Stomach (tissue), 4 donors: ENCODE results near the gene FAM241B.

Source experiments
- CTCF ChIP-seq, 7 experiments: fragments of 450-650 bp in 4 of 7; fragments of 200-600 bp in 3 of 7; sonication (generic) in 3 of 7; IDR thresholded peaks; one replicate each; pipeline ENCODE4 v1.5.1; 2016 to 2019; ENCODE audit warnings: antibody characterized with exemption in 7 of 7, control low read depth in 2 of 7, mild to moderate bottlenecking in 1 of 7
- EP300 ChIP-seq: sonication (generic); formaldehyde crosslinking; IDR thresholded peaks from one replicate; pipeline ENCODE4 v1.6.1; 2017; ENCODE audit warnings: antibody characterized with exemption
- POLR2A ChIP-seq, 4 donors: fragments of 450-650 bp; IDR thresholded peaks; one replicate each; pipeline ENCODE4 v1.6.1; 2016; ENCODE audit warnings: antibody characterized with exemption in 4 of 4, control low read depth in 2 of 4, mild to moderate bottlenecking in 1 of 4, moderate library complexity in 1 of 4
- POLR2AphosphoS5 ChIP-seq, 3 donors: sonication (generic); formaldehyde crosslinking; IDR thresholded peaks; one replicate each; pipeline ENCODE4 v1.6.1; 2016; ENCODE audit warnings: antibody characterized with exemption in 3 of 3

DNA sequence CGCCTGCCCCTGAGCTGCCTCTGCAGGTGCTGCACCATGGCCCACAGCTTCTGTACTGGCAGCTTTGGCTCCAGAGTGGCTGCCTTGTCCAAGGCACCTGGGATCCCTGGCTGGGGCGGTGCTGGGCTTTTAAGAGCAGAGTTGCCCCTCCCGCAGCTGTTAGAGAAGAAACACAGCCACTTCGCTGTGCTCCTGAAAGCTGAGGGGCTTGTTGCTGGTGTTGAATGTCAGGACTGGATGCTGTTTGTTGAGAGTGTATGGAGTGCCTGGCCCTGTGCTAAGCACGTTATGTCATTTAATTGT lies 6.2 kb downstream of the FAM241B start:
- TF ChIP-seq POLR2A (IDR thresholded peaks at IDR 0.05), result no peak
- TF ChIP-seq CTCF (IDR thresholded peaks at IDR 0.05), result no peak
- no peak for TF ChIP-seq EP300
- no peak for TF ChIP-seq POLR2AphosphoS5 (IDR thresholded peaks at IDR 0.05)
